Measurements from ENCODE around the gene SEPTIN12. TPM values are rescaled to one million over a fixed set of nuclear protein-coding genes. Genes with fewer than 3 reads are reported as not detected.
"Not testable (repeated sequence)": the region's sequence is repeated elsewhere in the genome, so short reads cannot be mapped to it uniquely, and the experiment has no call there.

SEPTIN12 gene
- total and polyA plus RNA-seq, 9 donors = 0.32 TPM; not detected in 8

- WGBS, 3 donors = 67 to 84% (median 77%) methylated on average over 7 of the region's 7 CpGs
Measured at GRCh38 chr16:4788910-4789309, 765 bp upstream of the SEPTIN12 start.

GRCh38 chr16:4788489-4788889, 344 bp upstream of the SEPTIN12 start:
- TF ChIP-seq CTCF (IDR thresholded peaks at IDR 0.05) = no peak

More at GRCh38 chr16:4788910-4789309, 765 bp upstream of the SEPTIN12 start:
- no peak for DNase-seq
- intact Hi-C loops (cut with DNase I) = no loop called here
- TF ChIP-seq EP300 (IDR thresholded peaks at IDR 0.05) = no peak
- TF ChIP-seq CTCF (IDR thresholded peaks at IDR 0.05) = no peak
- no peak for TF ChIP-seq POLR2A (IDR thresholded peaks at IDR 0.05)
- Histone ChIP-seq H3K4me1 (ENCODE audit: insufficient read depth) (no peaks in the 10 kb centered on the region), H3K27me3 (no peaks in the 10 kb centered on the region), H3K36me3 (no peaks in the 10 kb centered on the region), H3K9me3 (no peaks in the 10 kb centered on the region), H3K27ac (no peak overlapping the region), H3K4me3 (no peak overlapping the region)

GRCh38 chr16:4787068-4787467, 1.1 kb downstream of the SEPTIN12 start:
- Histone ChIP-seq H3K27ac (no peak overlapping the region), H3K4me3 (no peak overlapping the region), H3K4me1 (ENCODE audit: insufficient read depth) (no peaks in the 10 kb centered on the region), H3K27me3 (no peaks in the 10 kb centered on the region), H3K9me3 (no peaks in the 10 kb centered on the region), H3K36me3 (no peaks in the 10 kb centered on the region)
- no peak for TF ChIP-seq CTCF (IDR thresholded peaks at IDR 0.05)
- no peak for TF ChIP-seq POLR2A (IDR thresholded peaks at IDR 0.05)
- TF ChIP-seq EP300 (IDR thresholded peaks at IDR 0.05) = no peak
- intact Hi-C loops (cut with DNase I) = no loop called here
- DNase-seq = no peak
- 93 to 96% (median 93%) methylated on average over 8 of the region's 8 CpGs for WGBS, 3 donors

More at GRCh38 chr16:4788489-4788889, 344 bp upstream of the SEPTIN12 start:
- intact Hi-C loops (cut with DNase I) = no loop called here
- no peaks in the 10 kb centered on the region for H3K9me3 ChIP-seq
- no peak for DNase-seq
- no peak overlapping the region for H3K27ac ChIP-seq
- no peaks in the 10 kb centered on the region for H3K27me3 ChIP-seq
- no peaks in the 10 kb centered on the region for H3K36me3 ChIP-seq
- WGBS, 3 donors = 43 to 56% (median 45%) methylated on average over 9 of the region's 9 CpGs
- H3K4me1 ChIP-seq (ENCODE audit: insufficient read depth) = no peaks in the 10 kb centered on the region
- no peak overlapping the region for H3K4me3 ChIP-seq

- Histone ChIP-seq H3K27me3 (no peaks in the 10 kb centered on the region), H3K4me1 (ENCODE audit: insufficient read depth) (no peaks in the 10 kb centered on the region), H3K9me3 (no peaks in the 10 kb centered on the region), H3K27ac (no peak overlapping the region), H3K36me3 (no peaks in the 10 kb centered on the region), H3K4me3 (no peak overlapping the region)
- WGBS, 3 donors = 90 to 91% (median 90%) methylated on average over 23 of the region's 23 CpGs
- intact Hi-C loops (cut with DNase I) = no loop called here
- no peak for DNase-seq
- TF ChIP-seq POLR2A (IDR thresholded peaks at IDR 0.05) (no peak), EP300 (IDR thresholded peaks at IDR 0.05) (no peak), CTCF (IDR thresholded peaks at IDR 0.05) (no peak)
Measured at GRCh38 chr16:4785758-4786433, 2.2 kb downstream of the SEPTIN12 start.

GRCh38 chr16:4784444-4784987, 3.6 kb downstream of the SEPTIN12 start:
- H3K4me1 ChIP-seq (ENCODE audit: insufficient read depth); H3K4me3 ChIP-seq; DNase-seq; H3K27me3 ChIP-seq; intact Hi-C loops (cut with DNase I); H3K36me3 ChIP-seq; H3K27ac ChIP-seq; H3K9me3 ChIP-seq: not testable (repeated sequence)
- 83 to 89% (median 85%) methylated on average over 14 of the region's 14 CpGs for WGBS, 3 donors

Measured in ovary (tissue), 9 donors.